HG02970 (cell line): ENCODE data around the gene ZFHX3.

Source experiments
- ATAC-seq: cut with Tn5 transposase; IDR thresholded peaks from one replicate; pipeline ENCODE4 v1.9.1; 2021; ENCODE audit warnings: mild to moderate bottlenecking, moderate library complexity, moderate number of reproducible peaks; ENCODE audit not compliant: unreplicated experiment, low FRiP score

Gene ZFHX3

GRCh38 chr16:72889616-72890582, 158.0 kb downstream of the ZFHX3 start:
- no peak for ATAC-seq

GRCh38 chr16:72887537-72887936, 160.4 kb downstream of the ZFHX3 start:
- no peak for ATAC-seq

GRCh38 chr16:72886346-72886974, 161.5 kb downstream of the ZFHX3 start:
- ATAC-seq, result no peak

GRCh38 chr16:72884573-72884972, 163.4 kb downstream of the ZFHX3 start:
- no peak for ATAC-seq

- ATAC-seq, result no peak
Measured at GRCh38 chr16:72884037-72884436, 163.9 kb downstream of the ZFHX3 start.

GRCh38 chr16:72879846-72880245, 168.1 kb downstream of the ZFHX3 start:
- ATAC-seq, result no peak

GRCh38 chr16:72878301-72879269, 169.3 kb downstream of the ZFHX3 start:
- ATAC-seq, result no peak

- ATAC-seq, result no peak
Measured at GRCh38 chr16:72877374-72878028, 170.4 kb downstream of the ZFHX3 start.

- ATAC-seq, result no peak
Measured at GRCh38 chr16:72876981-72877373, 171.0 kb downstream of the ZFHX3 start.

- ATAC-seq, result no peak
Measured at GRCh38 chr16:72876221-72876620, 171.7 kb downstream of the ZFHX3 start.

- no peak for ATAC-seq
Measured at GRCh38 chr16:72875291-72876031, 172.5 kb downstream of the ZFHX3 start.

GRCh38 chr16:72873853-72874252, 174.1 kb downstream of the ZFHX3 start:
- no peak for ATAC-seq

- ATAC-seq, result no peak
Measured at GRCh38 chr16:72873044-72873443, 174.9 kb downstream of the ZFHX3 start.

GRCh38 chr16:72865835-72866234, 182.1 kb downstream of the ZFHX3 start:
- no peak for ATAC-seq

GRCh38 chr16:72865258-72865657, 182.7 kb downstream of the ZFHX3 start:
- no peak for ATAC-seq

- no peak for ATAC-seq
Measured at GRCh38 chr16:72864130-72864833, 183.6 kb downstream of the ZFHX3 start.

- ATAC-seq, result no peak
Measured at GRCh38 chr16:72862090-72862489, 185.8 kb downstream of the ZFHX3 start.

GRCh38 chr16:72860726-72861562, 187.0 kb downstream of the ZFHX3 start:
- ATAC-seq, result no peak
